ENCODE data around the gene KIF12.

The KIF12 gene

GRCh38 chr9:114070188-114071103, 28.6 kb downstream of the KIF12 start:
- in situ Hi-C loops (cut with HindIII; ENCODE audit: low sequenced_read_pairs): no loop called here
- no peak for TF ChIP-seq CTCF (IDR thresholded peaks at IDR 0.05; ENCODE audit: low read depth, low read length)
- no peak for DNase-seq (ENCODE audit: low read depth, low spot score)
- H3K4me3 ChIP-seq (ENCODE audit: low read depth, low read length): no peak overlapping the region

- H3K4me3 ChIP-seq (ENCODE audit: low read depth, low read length): no peak overlapping the region
- DNase-seq (ENCODE audit: low read depth, low spot score): no peak
- TF ChIP-seq CTCF (IDR thresholded peaks at IDR 0.05; ENCODE audit: low read depth, low read length): no peak
- in situ Hi-C loops (cut with HindIII; ENCODE audit: low sequenced_read_pairs): no loop called here
Observed at GRCh38 chr9:114069476-114070187, 29.5 kb downstream of the KIF12 start.

DNA sequence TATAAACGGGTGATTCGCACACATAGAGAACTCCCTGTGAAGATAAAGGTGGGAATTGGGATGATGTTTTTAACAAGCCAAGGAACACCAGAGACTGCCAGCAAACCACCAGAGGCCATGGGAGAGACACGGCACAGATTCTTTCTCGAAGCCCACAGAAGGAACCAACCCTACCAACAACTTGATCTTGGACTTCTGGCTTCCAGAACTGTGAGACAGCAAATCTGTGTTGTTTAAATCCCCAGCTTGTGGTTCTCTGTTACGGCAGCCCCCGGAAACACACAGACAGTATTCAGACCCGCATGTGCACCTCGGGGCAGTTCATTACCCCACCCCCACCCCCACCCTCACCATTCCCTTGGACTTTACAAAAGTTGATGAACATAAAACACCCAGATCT, 33.8 kb downstream of the KIF12 start:
- no peak for TF ChIP-seq CTCF (IDR thresholded peaks at IDR 0.05; ENCODE audit: low read depth, low read length)
- DNase-seq (ENCODE audit: low read depth, low spot score): no peak
- in situ Hi-C loops (cut with HindIII; ENCODE audit: low sequenced_read_pairs): no loop called here
- H3K4me3 ChIP-seq (ENCODE audit: low read depth, low read length): no peak overlapping the region

- no peak for TF ChIP-seq CTCF (IDR thresholded peaks at IDR 0.05; ENCODE audit: low read depth, low read length)
- in situ Hi-C loops (cut with HindIII; ENCODE audit: low sequenced_read_pairs): no loop called here
- DNase-seq (ENCODE audit: low read depth, low spot score): no peak
Observed at GRCh38 chr9:114061830-114062474, 37.1 kb downstream of the KIF12 start.

GRCh38 chr9:114061292-114061691, 37.8 kb downstream of the KIF12 start:
- H3K4me3 ChIP-seq (ENCODE audit: low read depth, low read length): no peak overlapping the region
- TF ChIP-seq CTCF (IDR thresholded peaks at IDR 0.05; ENCODE audit: low read depth, low read length): no peak
- no peak for DNase-seq (ENCODE audit: low read depth, low spot score)
- in situ Hi-C loops (cut with HindIII; ENCODE audit: low sequenced_read_pairs): no loop called here

More at GRCh38 chr9:114061830-114062474, 37.1 kb downstream of the KIF12 start:
- no peak overlapping the region for H3K4me3 ChIP-seq (ENCODE audit: low read depth, low read length)

GRCh38 chr9:114060711-114061110, 38.4 kb downstream of the KIF12 start:
- no peak overlapping the region for H3K4me3 ChIP-seq (ENCODE audit: low read depth, low read length)
- no peak for DNase-seq (ENCODE audit: low read depth, low spot score)
- TF ChIP-seq CTCF (IDR thresholded peaks at IDR 0.05; ENCODE audit: low read depth, low read length): no peak
- in situ Hi-C loops (cut with HindIII; ENCODE audit: low sequenced_read_pairs): no loop called here

All from astrocyte of the spinal cord (primary cell).